HEK293 (cell line): ENCODE results near the gene CYCS.
A peak's percentile ranks its signal among the peaks of the same experiment; 100 is the strongest.
"Not testable (repeated sequence)": the region's sequence is repeated elsewhere in the genome, so short reads cannot be mapped to it uniquely, and the experiment has no call there.

Experiments
- CTCF ChIA-PET: fragments of 350-600 bp; formaldehyde crosslinking; extraction: SDS; loops from one replicate; lab custom pipeline; 2021; ENCODE audit warnings: antibody characterized with exemption; lab: Yijun Ruan, JAX
- POLR2A ChIA-PET: fragments of 300-600 bp; formaldehyde crosslinking; extraction: SDS; loops from one replicate; lab custom pipeline; 2020; ENCODE audit warnings: antibody characterized with exemption, inconsistent platforms; lab: Yijun Ruan, JAX
- H3K27ac ChIP-seq: fragments of 200-500 bp; sonication (Bioruptor generic); 2 replicates; pipeline ENCODE4 v1.5.1; 2014; ENCODE audit warnings: low read depth, low read length, control low read depth, inconsistent platforms; ENCODE audit errors: extremely low read depth
- H3K36me3 ChIP-seq, 2 experiments: fragments of 200-500 bp in 1 of 2; sonication (Bioruptor generic) in 1 of 2; 1 replicate in 1 of 2; 2 replicates in 1 of 2; pipeline ENCODE4 v1.5.1; 2014 to 2017; ENCODE audit warnings: inconsistent platforms in 2 of 2, low read length in 2 of 2; ENCODE audit not compliant: control insufficient read depth in 2 of 2, insufficient read depth in 1 of 2
- H3K4me1 ChIP-seq: fragments of 200-500 bp; sonication (Bioruptor generic); 2 replicates; pipeline ENCODE4 v1.5.1; 2014; ENCODE audit warnings: mild to moderate bottlenecking, low read length, inconsistent platforms; ENCODE audit not compliant: control insufficient read depth, insufficient read depth
- H3K4me3 ChIP-seq: 2 replicates; pipeline ENCODE4 v1.5.1; 2011; ENCODE audit warnings: low read depth, mild to moderate bottlenecking, control low read depth, low read length, moderate library complexity
- H3K9me3 ChIP-seq: fragments of 200-500 bp; sonication (Bioruptor generic); 2 replicates; pipeline ENCODE4 v1.5.1; 2014; ENCODE audit warnings: low read depth, low read length, inconsistent platforms; ENCODE audit not compliant: control insufficient read depth, insufficient read depth
- EGR2 ChIP-seq: fragments of 450-650 bp; formaldehyde crosslinking; IDR thresholded peaks from 2 replicates; pipeline ENCODE4 v1.5.1; 2016; ENCODE audit warnings: low read depth, missing biosample characterization, missing genetic modification characterization
- HOXD13 ChIP-seq: sonication (generic); formaldehyde crosslinking; IDR thresholded peaks from 2 replicates; pipeline ENCODE4 v1.8.0; 2022; ENCODE audit warnings: missing genetic modification reagents, borderline replicate concordance
- REPIN1 ChIP-seq: fragments of 450-650 bp; formaldehyde crosslinking; IDR thresholded peaks from 2 replicates; pipeline ENCODE4 v1.5.1; 2017; ENCODE audit warnings: missing biosample characterization, missing genetic modification characterization, low read depth
- ZNF140 ChIP-seq: fragments of 450-650 bp; formaldehyde crosslinking; IDR thresholded peaks from 2 replicates; pipeline ENCODE4 v1.5.1; 2016; ENCODE audit warnings: missing biosample characterization, missing genetic modification characterization
- ZNF184 ChIP-seq: fragments of 450-650 bp; IDR thresholded peaks from 2 replicates; pipeline ENCODE4 v1.5.1; 2018; ENCODE audit warnings: missing biosample characterization, mild to moderate bottlenecking, missing genetic modification characterization
- ZNF221 ChIP-seq: fragments of 450-650 bp; formaldehyde crosslinking; IDR thresholded peaks from 2 replicates; pipeline ENCODE4 v1.5.1; 2017; ENCODE audit warnings: missing biosample characterization, missing genetic modification characterization, borderline replicate concordance
- ZNF23 ChIP-seq: fragments of 450-650 bp; formaldehyde crosslinking; IDR thresholded peaks from 2 replicates; pipeline ENCODE4 v1.5.1; 2016; ENCODE audit warnings: missing biosample characterization, missing genetic modification characterization, borderline replicate concordance
- ZNF341 ChIP-seq: fragments of 450-650 bp; formaldehyde crosslinking; IDR thresholded peaks from 2 replicates; pipeline ENCODE4; 2016; ENCODE audit warnings: low read depth, missing biosample characterization, missing genetic modification characterization
- ZNF549 ChIP-seq: fragments of 450-650 bp; IDR thresholded peaks from 2 replicates; pipeline ENCODE4 v1.5.1; 2018; ENCODE audit warnings: missing biosample characterization, missing genetic modification characterization, mild to moderate bottlenecking, inconsistent platforms, moderate library complexity
- ZNF555 ChIP-seq: fragments of 450-650 bp; formaldehyde crosslinking; conservative IDR thresholded peaks from 2 replicates; pipeline ENCODE4 v1.5.1; 2017; ENCODE audit warnings: missing biosample characterization, mild to moderate bottlenecking, missing genetic modification characterization, inconsistent platforms
- ZNF654 ChIP-seq: fragments of 450-650 bp; formaldehyde crosslinking; IDR thresholded peaks from 2 replicates; pipeline ENCODE4 v1.5.1; 2016; ENCODE audit warnings: low read depth, missing biosample characterization, missing genetic modification characterization
- ZNF701 ChIP-seq: fragments of 450-650 bp; formaldehyde crosslinking; IDR thresholded peaks from 2 replicates; pipeline ENCODE4 v1.5.1; 2016; ENCODE audit warnings: missing biosample characterization, missing genetic modification characterization
- ZNF830 ChIP-seq: fragments of 450-650 bp; IDR thresholded peaks from 2 replicates; pipeline ENCODE4 v1.5.0; 2018; ENCODE audit warnings: missing biosample characterization, missing genetic modification characterization, low read depth, mild to moderate bottlenecking, moderate library complexity
- TF ChIP-seq, protein P1 (sequence below): fragments of 450-650 bp; formaldehyde crosslinking; IDR thresholded peaks from 2 replicates; pipeline ENCODE4 v1.5.1; 2016; ENCODE audit warnings: missing biosample characterization, missing genetic modification characterization, low read depth
- TF ChIP-seq, protein P2 (sequence below): IDR thresholded peaks from 2 replicates; pipeline ENCODE4 v1.6.1; 2011; ENCODE audit warnings: mild to moderate bottlenecking, low read depth, low read length, borderline replicate concordance
- TF ChIP-seq, protein P3 (sequence below): fragments of 450-650 bp; formaldehyde crosslinking; IDR thresholded peaks from 2 replicates; pipeline ENCODE4 v1.5.1; 2016; ENCODE audit warnings: missing biosample characterization, missing genetic modification characterization, borderline replicate concordance
- TF ChIP-seq, protein P4 (sequence below): fragments of 450-650 bp; formaldehyde crosslinking; IDR thresholded peaks from 2 replicates; pipeline ENCODE4 v1.5.1; 2016; ENCODE audit warnings: missing biosample characterization, missing genetic modification characterization, low read depth
- TF ChIP-seq, protein P5 (sequence below): fragments of 450-650 bp; formaldehyde crosslinking; IDR thresholded peaks from 2 replicates; pipeline ENCODE4 v1.5.1; 2016; ENCODE audit warnings: missing biosample characterization, missing genetic modification characterization

Gene CYCS

DNA sequence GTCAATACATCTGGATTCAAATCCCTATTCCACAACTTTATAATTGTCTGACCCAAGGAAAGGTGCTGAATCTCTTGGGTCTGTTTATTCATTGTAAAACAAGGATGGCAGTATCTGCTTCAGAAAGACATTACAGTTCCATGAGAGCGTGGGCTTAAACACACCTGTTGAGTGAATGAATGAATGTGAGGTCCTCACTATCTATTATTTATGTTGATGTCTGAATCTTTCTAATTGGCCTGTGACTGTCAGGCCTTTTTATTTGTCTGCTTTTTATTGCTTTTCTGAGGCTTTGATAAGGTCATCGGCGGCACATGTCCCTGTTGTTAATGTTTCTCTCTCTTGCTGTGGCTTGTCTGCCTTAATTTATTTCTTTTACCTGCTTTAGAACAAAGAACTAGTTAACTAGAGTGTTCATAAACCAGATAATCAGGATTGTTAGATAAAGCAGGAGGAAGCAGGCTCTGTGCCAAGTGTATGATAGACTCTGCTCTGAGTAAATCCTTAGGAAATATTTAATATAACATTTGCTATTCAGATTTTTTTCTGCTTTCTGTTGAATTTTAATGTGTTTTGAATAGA is 42.3 kb upstream of the CYCS start (continued):
- TF ChIP-seq, protein P1, sequence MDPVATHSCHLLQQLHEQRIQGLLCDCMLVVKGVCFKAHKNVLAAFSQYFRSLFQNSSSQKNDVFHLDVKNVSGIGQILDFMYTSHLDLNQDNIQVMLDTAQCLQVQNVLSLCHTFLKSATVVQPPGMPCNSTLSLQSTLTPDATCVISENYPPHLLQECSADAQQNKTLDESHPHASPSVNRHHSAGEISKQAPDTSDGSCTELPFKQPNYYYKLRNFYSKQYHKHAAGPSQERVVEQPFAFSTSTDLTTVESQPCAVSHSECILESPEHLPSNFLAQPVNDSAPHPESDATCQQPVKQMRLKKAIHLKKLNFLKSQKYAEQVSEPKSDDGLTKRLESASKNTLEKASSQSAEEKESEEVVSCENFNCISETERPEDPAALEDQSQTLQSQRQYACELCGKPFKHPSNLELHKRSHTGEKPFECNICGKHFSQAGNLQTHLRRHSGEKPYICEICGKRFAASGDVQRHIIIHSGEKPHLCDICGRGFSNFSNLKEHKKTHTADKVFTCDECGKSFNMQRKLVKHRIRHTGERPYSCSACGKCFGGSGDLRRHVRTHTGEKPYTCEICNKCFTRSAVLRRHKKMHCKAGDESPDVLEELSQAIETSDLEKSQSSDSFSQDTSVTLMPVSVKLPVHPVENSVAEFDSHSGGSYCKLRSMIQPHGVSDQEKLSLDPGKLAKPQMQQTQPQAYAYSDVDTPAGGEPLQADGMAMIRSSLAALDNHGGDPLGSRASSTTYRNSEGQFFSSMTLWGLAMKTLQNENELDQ (tag by site-specific recombination) = no peak
- no peak for TF ChIP-seq ZNF23 (tag by site-specific recombination)
- TF ChIP-seq, protein P2, sequence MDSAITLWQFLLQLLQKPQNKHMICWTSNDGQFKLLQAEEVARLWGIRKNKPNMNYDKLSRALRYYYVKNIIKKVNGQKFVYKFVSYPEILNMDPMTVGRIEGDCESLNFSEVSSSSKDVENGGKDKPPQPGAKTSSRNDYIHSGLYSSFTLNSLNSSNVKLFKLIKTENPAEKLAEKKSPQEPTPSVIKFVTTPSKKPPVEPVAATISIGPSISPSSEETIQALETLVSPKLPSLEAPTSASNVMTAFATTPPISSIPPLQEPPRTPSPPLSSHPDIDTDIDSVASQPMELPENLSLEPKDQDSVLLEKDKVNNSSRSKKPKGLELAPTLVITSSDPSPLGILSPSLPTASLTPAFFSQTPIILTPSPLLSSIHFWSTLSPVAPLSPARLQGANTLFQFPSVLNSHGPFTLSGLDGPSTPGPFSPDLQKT = no peak
- TF ChIP-seq, protein P3, sequence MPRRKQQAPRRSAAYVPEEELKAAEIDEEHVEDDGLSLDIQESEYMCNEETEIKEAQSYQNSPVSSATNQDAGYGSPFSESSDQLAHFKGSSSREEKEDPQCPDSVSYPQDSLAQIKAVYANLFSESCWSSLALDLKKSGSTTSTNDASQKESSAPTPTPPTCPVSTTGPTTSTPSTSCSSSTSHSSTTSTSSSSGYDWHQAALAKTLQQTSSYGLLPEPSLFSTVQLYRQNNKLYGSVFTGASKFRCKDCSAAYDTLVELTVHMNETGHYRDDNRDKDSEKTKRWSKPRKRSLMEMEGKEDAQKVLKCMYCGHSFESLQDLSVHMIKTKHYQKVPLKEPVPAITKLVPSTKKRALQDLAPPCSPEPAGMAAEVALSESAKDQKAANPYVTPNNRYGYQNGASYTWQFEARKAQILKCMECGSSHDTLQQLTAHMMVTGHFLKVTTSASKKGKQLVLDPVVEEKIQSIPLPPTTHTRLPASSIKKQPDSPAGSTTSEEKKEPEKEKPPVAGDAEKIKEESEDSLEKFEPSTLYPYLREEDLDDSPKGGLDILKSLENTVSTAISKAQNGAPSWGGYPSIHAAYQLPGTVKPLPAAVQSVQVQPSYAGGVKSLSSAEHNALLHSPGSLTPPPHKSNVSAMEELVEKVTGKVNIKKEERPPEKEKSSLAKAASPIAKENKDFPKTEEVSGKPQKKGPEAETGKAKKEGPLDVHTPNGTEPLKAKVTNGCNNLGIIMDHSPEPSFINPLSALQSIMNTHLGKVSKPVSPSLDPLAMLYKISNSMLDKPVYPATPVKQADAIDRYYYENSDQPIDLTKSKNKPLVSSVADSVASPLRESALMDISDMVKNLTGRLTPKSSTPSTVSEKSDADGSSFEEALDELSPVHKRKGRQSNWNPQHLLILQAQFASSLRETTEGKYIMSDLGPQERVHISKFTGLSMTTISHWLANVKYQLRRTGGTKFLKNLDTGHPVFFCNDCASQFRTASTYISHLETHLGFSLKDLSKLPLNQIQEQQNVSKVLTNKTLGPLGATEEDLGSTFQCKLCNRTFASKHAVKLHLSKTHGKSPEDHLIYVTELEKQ = no peak
- TF ChIP-seq ZNF221 (tag by site-specific recombination) = no peak
- no peak for TF ChIP-seq ZNF549 (tag by site-specific recombination)

DNA sequence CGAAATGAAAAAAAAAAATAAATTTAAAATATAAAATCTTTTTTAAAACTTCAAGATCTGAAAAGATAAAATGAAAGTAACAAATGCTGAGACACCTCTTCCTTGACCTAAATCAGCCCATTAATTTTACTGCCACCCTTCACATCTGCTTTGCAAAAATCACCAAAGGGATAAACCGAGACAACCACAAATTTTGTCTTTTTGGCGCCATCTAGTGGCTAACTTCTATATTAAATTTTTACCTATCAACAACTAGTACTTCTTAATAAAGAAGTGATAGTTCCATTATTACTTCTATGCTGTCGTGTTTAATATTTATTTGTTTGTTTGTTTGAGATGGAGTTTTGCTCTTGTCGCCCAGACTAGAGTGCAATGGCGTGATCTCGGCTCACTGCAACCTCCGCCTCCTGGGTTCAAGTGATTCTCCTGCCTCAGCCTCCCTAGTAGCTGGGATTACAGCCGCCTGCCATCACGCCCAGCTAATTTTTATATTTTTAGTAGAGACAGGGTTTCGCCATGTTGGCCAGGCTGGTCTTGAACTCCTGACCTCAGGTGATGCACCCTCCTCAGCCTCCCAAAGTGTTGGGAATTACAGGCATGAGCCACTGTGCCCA is 35.0 kb upstream of the CYCS start:
- TF ChIP-seq ZNF654 = peak; percentile 39; the same call in 1 of the 2 replicates
- POLR2A ChIA-PET = interaction anchor here (1.9 kb wide), 1 partner anchor 35 kb away, joined by 6 read pairs; the partner anchor contains the start of gene CYCS
- H3K4me1 ChIP-seq, H3K9me3 ChIP-seq, H3K36me3 ChIP-seq, H3K27ac ChIP-seq, H3K4me3 ChIP-seq: not testable (repeated sequence)
- CTCF ChIA-PET = interaction anchor here (0.6 to 2.9 kb wide), 7 partner anchors 11 to 276 kb away, joined by 3 to 12 read pairs (median 4); no protein-coding TSS in a partner anchor

DNA sequence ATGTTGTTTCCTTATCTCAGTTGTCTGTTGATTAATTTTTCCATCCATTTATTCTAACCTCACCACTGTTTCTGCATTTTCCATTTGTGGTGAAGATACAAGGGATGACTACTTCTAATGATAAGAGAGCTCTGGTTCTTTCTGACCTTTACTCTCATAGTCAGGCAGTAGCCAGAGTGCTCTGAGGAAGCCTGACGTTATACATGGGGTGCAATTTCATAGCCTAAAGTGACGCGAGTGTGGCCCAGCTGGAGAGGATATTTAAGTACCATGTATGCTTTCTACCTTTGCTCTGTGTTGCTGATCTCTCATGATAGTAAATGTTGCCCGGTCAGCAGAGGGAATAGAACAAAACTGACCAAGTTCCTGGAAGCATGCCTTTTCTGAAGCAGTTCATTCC is 33.9 kb upstream of the CYCS start:
- no peak overlapping the region for H3K4me3 ChIP-seq
- POLR2A ChIA-PET = interaction anchor here (1.0 kb wide), 1 partner anchor 34 kb away, joined by 4 read pairs; the partner anchor contains the start of gene CYCS

More for the DNA sequence above, 33.9 kb upstream of the CYCS start:
- Histone ChIP-seq H3K27ac (no peak overlapping the region), H3K4me1 (no peaks in the 10 kb centered on the region), H3K36me3 (peaks cover 0 to 18% of the 10 kb centered on the region in 2 experiments; a peak in 2 of 3 replicates), H3K9me3 (no peaks in the 10 kb centered on the region)
- CTCF ChIA-PET = interaction anchor here (0.8 to 2.9 kb wide), 3 partner anchors 12 to 60 kb away, joined by 3 to 12 read pairs (median 3); partner anchors contain the start of gene CYCS
- TF ChIP-seq ZNF701 (tag by site-specific recombination) (no peak), EGR2 (tag by site-specific recombination) (no peak), ZNF830 (tag by site-specific recombination) (no peak), ZNF140 (tag by site-specific recombination) (no peak), ZNF341 (tag by site-specific recombination) (no peak), HOXD13 (no peak), ZNF555 (tag by site-specific recombination) (no peak), ZNF221 (tag by site-specific recombination) (no peak), ZNF184 (no peak), REPIN1 (tag by site-specific recombination) (no peak)
- TF ChIP-seq, protein P4, sequence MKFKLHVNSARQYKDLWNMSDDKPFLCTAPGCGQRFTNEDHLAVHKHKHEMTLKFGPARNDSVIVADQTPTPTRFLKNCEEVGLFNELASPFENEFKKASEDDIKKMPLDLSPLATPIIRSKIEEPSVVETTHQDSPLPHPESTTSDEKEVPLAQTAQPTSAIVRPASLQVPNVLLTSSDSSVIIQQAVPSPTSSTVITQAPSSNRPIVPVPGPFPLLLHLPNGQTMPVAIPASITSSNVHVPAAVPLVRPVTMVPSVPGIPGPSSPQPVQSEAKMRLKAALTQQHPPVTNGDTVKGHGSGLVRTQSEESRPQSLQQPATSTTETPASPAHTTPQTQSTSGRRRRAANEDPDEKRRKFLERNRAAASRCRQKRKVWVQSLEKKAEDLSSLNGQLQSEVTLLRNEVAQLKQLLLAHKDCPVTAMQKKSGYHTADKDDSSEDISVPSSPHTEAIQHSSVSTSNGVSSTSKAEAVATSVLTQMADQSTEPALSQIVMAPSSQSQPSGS (tag by site-specific recombination) = no peak
- TF ChIP-seq, protein P5, sequence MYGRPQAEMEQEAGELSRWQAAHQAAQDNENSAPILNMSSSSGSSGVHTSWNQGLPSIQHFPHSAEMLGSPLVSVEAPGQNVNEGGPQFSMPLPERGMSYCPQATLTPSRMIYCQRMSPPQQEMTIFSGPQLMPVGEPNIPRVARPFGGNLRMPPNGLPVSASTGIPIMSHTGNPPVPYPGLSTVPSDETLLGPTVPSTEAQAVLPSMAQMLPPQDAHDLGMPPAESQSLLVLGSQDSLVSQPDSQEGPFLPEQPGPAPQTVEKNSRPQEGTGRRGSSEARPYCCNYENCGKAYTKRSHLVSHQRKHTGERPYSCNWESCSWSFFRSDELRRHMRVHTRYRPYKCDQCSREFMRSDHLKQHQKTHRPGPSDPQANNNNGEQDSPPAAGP (tag by site-specific recombination) = no peak
